Astrocyte (in vitro differentiated cells and primary cell): ENCODE results near the gene ALDH1L1. TPM values are rescaled to one million over a fixed set of nuclear protein-coding genes. Genes with fewer than 3 reads are reported as not detected.

Experiments
- DNase-seq: peaks from one replicate; pipeline ENCODE4 v3.0.0-alpha.2; 2010; ENCODE audit warnings: low read depth
- FAIRE-seq: peaks from 2 replicates; lab custom pipeline; 2011; peaks lifted over from hg19 to GRCh38; lab: Jason Lieb, UNC
- H2AFZ ChIP-seq: 2 replicates; pipeline ENCODE4 v1.6.0; 2012; ENCODE audit warnings: low read depth, low read length, inconsistent platforms
- H3K27ac ChIP-seq: 2 replicates; pipeline ENCODE4 v1.5.1; 2011; ENCODE audit warnings: low read depth, low read length, inconsistent platforms
- H3K27me3 ChIP-seq: 2 replicates; pipeline ENCODE4 v1.6.0; 2011; ENCODE audit warnings: low read length, inconsistent platforms; ENCODE audit not compliant: insufficient read depth
- H3K36me3 ChIP-seq: 2 replicates; pipeline ENCODE4 v1.5.1; 2011; ENCODE audit warnings: low read length, inconsistent platforms; ENCODE audit not compliant: insufficient read depth
- H3K4me1 ChIP-seq: 2 replicates; pipeline ENCODE4 v1.5.1; 2011; ENCODE audit warnings: low read length, inconsistent platforms; ENCODE audit not compliant: insufficient read depth
- H3K4me2 ChIP-seq: 2 replicates; pipeline ENCODE4 v1.6.0; 2012; ENCODE audit warnings: low read length, inconsistent platforms
- H3K4me3 ChIP-seq: 2 replicates; pipeline ENCODE4 v1.5.1; 2011; ENCODE audit warnings: low read depth, mild to moderate bottlenecking, low read length, inconsistent platforms; ENCODE audit not compliant: insufficient read depth
- H3K79me2 ChIP-seq: 2 replicates; pipeline ENCODE4 v1.6.0; 2012; ENCODE audit warnings: mild to moderate bottlenecking, low read length, inconsistent platforms; ENCODE audit not compliant: insufficient read depth
- H3K9ac ChIP-seq: 2 replicates; pipeline ENCODE4 v1.6.0; 2012; ENCODE audit warnings: mild to moderate bottlenecking, low read length, inconsistent platforms
- H3K9me3 ChIP-seq: 2 replicates; pipeline ENCODE4 v1.5.1; 2012; ENCODE audit warnings: low read depth, mild to moderate bottlenecking, low read length, inconsistent platforms; ENCODE audit not compliant: insufficient read depth
- H4K20me1 ChIP-seq: 2 replicates; pipeline ENCODE4 v1.6.0; 2012; ENCODE audit warnings: low read length, inconsistent platforms; ENCODE audit not compliant: insufficient read depth
- H3K27ac Mint-ChIP-seq: one replicate; pipeline ENCODE4 v1.8.0; 2021; ENCODE audit warnings: mild to moderate bottlenecking, mixed read lengths; ENCODE audit not compliant: unreplicated experiment
- H3K27me3 Mint-ChIP-seq: one replicate; pipeline ENCODE4 v1.8.0; 2021; ENCODE audit warnings: low read depth, mixed read lengths; ENCODE audit not compliant: unreplicated experiment
- H3K36me3 Mint-ChIP-seq: one replicate; pipeline ENCODE4 v1.8.0; 2021; ENCODE audit warnings: low read depth, mixed read lengths; ENCODE audit not compliant: unreplicated experiment
- H3K4me1 Mint-ChIP-seq: one replicate; pipeline ENCODE4 v1.8.0; 2021; ENCODE audit warnings: low read depth, mixed read lengths; ENCODE audit not compliant: unreplicated experiment
- H3K4me3 Mint-ChIP-seq: one replicate; pipeline ENCODE4 v1.8.0; 2021; ENCODE audit warnings: mild to moderate bottlenecking, moderate library complexity, mixed read lengths; ENCODE audit not compliant: unreplicated experiment
- H3K9me3 Mint-ChIP-seq: one replicate; pipeline ENCODE4 v1.8.0; 2021; ENCODE audit warnings: mild to moderate bottlenecking, mixed read lengths; ENCODE audit not compliant: unreplicated experiment
- EZH2 ChIP-seq: IDR thresholded peaks from 2 replicates; pipeline ENCODE4 v1.6.1; 2012; ENCODE audit warnings: mild to moderate bottlenecking, low read length, inconsistent platforms; ENCODE audit not compliant: insufficient read depth
- total RNA-seq: library from RNA; stranded (reverse); gene quantifications from 2 replicates; pipeline ENCODE4 v1.2.1, GENCODE V29; 2021
- TF ChIP-seq, protein P1 (sequence below): IDR thresholded peaks from 2 replicates; pipeline ENCODE4 v1.5.1; 2011; ENCODE audit warnings: low read depth, mild to moderate bottlenecking, inconsistent platforms, low read length, moderate library complexity; ENCODE audit not compliant: insufficient read depth

ALDH1L1 gene
- total RNA-seq, 1 donor from 2014 or later = not detected

DNA sequence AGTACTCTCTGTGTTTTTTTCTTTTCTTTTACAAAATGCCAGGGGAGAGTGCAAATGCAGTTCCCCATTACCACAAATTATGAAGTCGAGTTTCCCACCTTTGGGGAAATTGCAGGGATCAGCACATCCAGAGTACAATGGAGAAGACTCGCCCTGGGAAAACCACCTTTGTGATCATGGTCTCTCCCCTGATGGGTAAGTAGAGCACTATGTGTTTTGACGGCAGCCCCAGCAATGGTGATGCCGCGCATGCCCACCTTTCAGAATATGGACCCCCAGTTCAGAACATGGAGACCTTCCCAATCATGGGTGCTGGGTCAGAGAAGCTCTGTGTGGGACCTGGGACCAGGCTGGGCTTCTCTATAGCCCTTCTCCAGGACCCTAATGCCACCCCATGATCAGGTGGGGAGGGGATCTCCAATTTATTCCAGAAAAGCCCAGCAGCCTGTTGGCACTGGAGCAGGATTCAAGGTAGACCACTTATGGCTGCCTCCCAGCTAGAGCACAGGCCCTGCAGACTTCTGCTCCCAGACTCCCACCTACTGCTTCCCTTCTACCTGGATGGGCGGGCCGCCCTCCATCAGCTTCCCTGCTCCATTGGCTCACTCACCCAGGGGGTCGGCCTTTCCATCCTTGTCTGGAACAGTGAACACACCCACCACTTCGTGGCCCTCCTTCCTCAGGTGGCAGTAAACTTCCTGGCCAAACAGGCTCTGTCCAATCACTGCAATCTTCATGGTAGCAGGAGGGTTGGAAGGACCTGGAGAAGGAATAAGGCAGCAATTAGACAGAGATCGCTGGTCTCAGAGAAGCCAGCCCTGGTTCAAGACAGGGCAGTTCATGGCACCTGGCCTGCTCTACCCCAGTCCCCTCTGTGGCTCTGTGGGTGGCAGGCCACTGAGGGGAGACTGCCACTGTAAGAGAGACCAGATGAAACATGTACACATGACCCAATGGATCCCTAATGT is 19.9 kb downstream of the ALDH1L1 start:
- Histone ChIP-seq H3K4me1 (no peaks in the 10 kb centered on the region), H3K4me3 (no peak overlapping the region), H4K20me1 (no peaks in the 10 kb centered on the region), H3K4me2 (no peak overlapping the region), H3K27me3 (peaks cover 8% of the 10 kb centered on the region), H3K9me3 (no peaks in the 10 kb centered on the region), H3K79me2 (no peaks in the 10 kb centered on the region), H3K9ac (no peak overlapping the region), H2AFZ (no peak overlapping the region), H3K27ac (no peak overlapping the region), H3K36me3 (no peaks in the 10 kb centered on the region)
- Mint-ChIP-seq H3K27ac (no peak overlapping the region), H3K36me3 (no peaks in the 10 kb centered on the region), H3K4me3 (no peak overlapping the region), H3K4me1 (no peaks in the 10 kb centered on the region), H3K9me3 (peaks cover 6% of the 10 kb centered on the region), H3K27me3 (peaks cover 39% of the 10 kb centered on the region)
- no peak for TF ChIP-seq EZH2
- TF ChIP-seq, protein P1, sequence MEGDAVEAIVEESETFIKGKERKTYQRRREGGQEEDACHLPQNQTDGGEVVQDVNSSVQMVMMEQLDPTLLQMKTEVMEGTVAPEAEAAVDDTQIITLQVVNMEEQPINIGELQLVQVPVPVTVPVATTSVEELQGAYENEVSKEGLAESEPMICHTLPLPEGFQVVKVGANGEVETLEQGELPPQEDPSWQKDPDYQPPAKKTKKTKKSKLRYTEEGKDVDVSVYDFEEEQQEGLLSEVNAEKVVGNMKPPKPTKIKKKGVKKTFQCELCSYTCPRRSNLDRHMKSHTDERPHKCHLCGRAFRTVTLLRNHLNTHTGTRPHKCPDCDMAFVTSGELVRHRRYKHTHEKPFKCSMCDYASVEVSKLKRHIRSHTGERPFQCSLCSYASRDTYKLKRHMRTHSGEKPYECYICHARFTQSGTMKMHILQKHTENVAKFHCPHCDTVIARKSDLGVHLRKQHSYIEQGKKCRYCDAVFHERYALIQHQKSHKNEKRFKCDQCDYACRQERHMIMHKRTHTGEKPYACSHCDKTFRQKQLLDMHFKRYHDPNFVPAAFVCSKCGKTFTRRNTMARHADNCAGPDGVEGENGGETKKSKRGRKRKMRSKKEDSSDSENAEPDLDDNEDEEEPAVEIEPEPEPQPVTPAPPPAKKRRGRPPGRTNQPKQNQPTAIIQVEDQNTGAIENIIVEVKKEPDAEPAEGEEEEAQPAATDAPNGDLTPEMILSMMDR = no peak
- FAIRE-seq (no peak), DNase-seq (no peak)

DNA sequence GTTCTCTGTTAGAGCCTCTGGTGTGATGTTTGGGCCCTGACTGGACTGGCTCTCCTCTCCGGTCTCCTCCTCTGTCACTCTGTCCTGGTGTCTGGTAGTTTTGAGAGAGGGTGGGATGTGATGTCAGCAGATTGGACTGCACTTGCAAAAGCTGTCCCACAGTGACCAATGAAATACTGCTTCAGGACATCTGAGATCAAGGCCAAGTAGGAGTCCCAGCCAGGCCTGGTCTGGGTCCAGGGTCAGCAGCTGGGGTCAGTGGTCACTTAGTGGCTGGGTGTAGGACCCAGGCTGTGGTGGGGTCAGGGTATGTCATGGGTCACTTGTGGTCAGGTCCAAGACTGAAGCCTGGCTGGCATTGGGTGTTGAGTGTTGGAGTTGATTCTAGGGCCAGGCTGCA is 20.9 kb downstream of the ALDH1L1 start:
- peaks cover 8% of the 10 kb centered on the region for H3K27me3 ChIP-seq
- H3K9me3 ChIP-seq = no peaks in the 10 kb centered on the region
- H2AFZ ChIP-seq = no peak overlapping the region
- H4K20me1 ChIP-seq = no peaks in the 10 kb centered on the region
- H3K27ac ChIP-seq = no peak overlapping the region
- peaks cover 48% of the 10 kb centered on the region for H3K27me3 Mint-ChIP-seq
- no peaks in the 10 kb centered on the region for H3K79me2 ChIP-seq
- DNase-seq (no peak), FAIRE-seq (no peak)
- no peak overlapping the region for H3K4me3 ChIP-seq
- H3K4me3 Mint-ChIP-seq = no peak overlapping the region
- H3K9me3 Mint-ChIP-seq = peaks cover 3% of the 10 kb centered on the region
- no peak overlapping the region for H3K27ac Mint-ChIP-seq
- H3K36me3 Mint-ChIP-seq = no peaks in the 10 kb centered on the region
- no peaks in the 10 kb centered on the region for H3K36me3 ChIP-seq
- no peak overlapping the region for H3K4me2 ChIP-seq
- no peaks in the 10 kb centered on the region for H3K4me1 ChIP-seq
- no peak for TF ChIP-seq EZH2
- no peaks in the 10 kb centered on the region for H3K4me1 Mint-ChIP-seq
- no peak overlapping the region for H3K9ac ChIP-seq

DNA sequence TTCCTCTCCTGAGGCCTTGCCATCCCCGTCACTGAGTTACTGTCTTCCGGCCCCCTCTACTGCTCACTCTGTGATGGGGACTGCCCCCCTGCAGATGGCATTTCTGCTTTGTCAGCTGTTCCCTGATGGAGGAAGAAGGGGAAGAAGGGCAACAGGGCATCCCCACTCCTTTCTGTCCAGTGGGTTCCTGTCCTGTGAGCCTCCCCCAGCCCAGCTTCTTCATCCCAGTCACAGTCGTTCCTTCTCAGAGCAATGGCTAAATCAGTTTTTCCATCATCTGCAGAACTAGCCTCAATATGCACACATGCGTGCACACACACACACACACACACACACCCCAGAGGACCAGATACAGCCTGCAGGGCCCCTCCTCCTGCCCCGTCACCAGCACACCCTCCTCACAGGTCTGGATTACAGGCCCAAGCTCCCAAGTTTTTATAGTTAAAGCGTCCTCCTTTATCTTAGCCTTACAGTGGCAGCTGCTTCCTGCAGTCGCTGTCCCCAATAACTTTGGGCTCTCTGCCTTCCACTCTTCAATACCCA is 21.4 kb downstream of the ALDH1L1 start:
- Mint-ChIP-seq H3K4me1 (no peaks in the 10 kb centered on the region), H3K9me3 (peaks cover 3% of the 10 kb centered on the region), H3K36me3 (no peaks in the 10 kb centered on the region), H3K27me3 (peaks cover 48% of the 10 kb centered on the region), H3K27ac (no peak overlapping the region), H3K4me3 (no peak overlapping the region)
- H3K79me2 ChIP-seq = no peaks in the 10 kb centered on the region
- no peak overlapping the region for H3K4me3 ChIP-seq
- no peaks in the 10 kb centered on the region for H3K36me3 ChIP-seq
- FAIRE-seq (no peak), DNase-seq (no peak)
- peaks cover 8% of the 10 kb centered on the region for H3K27me3 ChIP-seq
- no peaks in the 10 kb centered on the region for H4K20me1 ChIP-seq
- no peaks in the 10 kb centered on the region for H3K4me1 ChIP-seq
- H3K9me3 ChIP-seq = no peaks in the 10 kb centered on the region
- H3K27ac ChIP-seq = no peak overlapping the region
- H2AFZ ChIP-seq = no peak overlapping the region
- no peak overlapping the region for H3K9ac ChIP-seq
- TF ChIP-seq, protein P1 = no peak
- TF ChIP-seq EZH2 = no peak
- H3K4me2 ChIP-seq = no peak overlapping the region
